Smooth muscle cell (in vitro differentiated cells): ENCODE results near the gene C7orf57. TPM values are rescaled to one million over a fixed set of nuclear protein-coding genes. Genes with fewer than 3 reads are reported as not detected.
A peak's percentile ranks its signal among the peaks of the same experiment; 100 is the strongest.

Experiments
- DNase-seq: peaks from one replicate; lab custom pipeline; 2025; ENCODE audit not compliant: unreplicated experiment; lab: John Stamatoyannopoulos, UW
- H2AFZ ChIP-seq: fragments of 200-600 bp; sonication (generic); 2 replicates; pipeline ENCODE4 v1.6.0; 2016; ENCODE audit warnings: antibody characterized with exemption, low read depth, mild to moderate bottlenecking
- H3F3A ChIP-seq: fragments of 200-600 bp; sonication (generic); 2 replicates; pipeline ENCODE4 v1.6.0; 2017; ENCODE audit warnings: antibody characterized with exemption, low read depth
- H3K27ac ChIP-seq: fragments of 200-600 bp; sonication (generic); 2 replicates; pipeline ENCODE4 v1.5.1; 2016; ENCODE audit warnings: low read depth, mild to moderate bottlenecking
- H3K27me3 ChIP-seq: fragments of 200-600 bp; sonication (generic); 2 replicates; pipeline ENCODE4 v1.6.1; 2016; ENCODE audit warnings: low read depth, mild to moderate bottlenecking
- H3K36me3 ChIP-seq: fragments of 200-600 bp; sonication (generic); 2 replicates; pipeline ENCODE4 v1.5.1; 2016; ENCODE audit warnings: low read depth
- H3K4me1 ChIP-seq: fragments of 200-600 bp; sonication (generic); 2 replicates; pipeline ENCODE4 v1.5.1; 2016; ENCODE audit warnings: low read depth
- H3K4me2 ChIP-seq: fragments of 200-600 bp; sonication (generic); 2 replicates; pipeline ENCODE4 v1.6.0; 2016; ENCODE audit warnings: mild to moderate bottlenecking
- H3K4me3 ChIP-seq: fragments of 200-600 bp; sonication (generic); 2 replicates; pipeline ENCODE4 v1.5.1; 2016; ENCODE audit warnings: mild to moderate bottlenecking
- H3K79me2 ChIP-seq: fragments of 200-600 bp; sonication (generic); 2 replicates; pipeline ENCODE4 v1.6.0; 2016; ENCODE audit warnings: low read depth, mild to moderate bottlenecking
- H3K9ac ChIP-seq: fragments of 200-600 bp; sonication (generic); 2 replicates; pipeline ENCODE4 v1.6.0; 2016; ENCODE audit warnings: low read depth
- H3K9me3 ChIP-seq: fragments of 200-600 bp; sonication (generic); replicated peaks from 2 replicates; pipeline ENCODE4 v1.5.1; 2016; ENCODE audit warnings: low read depth
- H4K20me1 ChIP-seq: fragments of 200-600 bp; sonication (generic); 2 replicates; pipeline ENCODE4 v1.6.0; 2016; ENCODE audit warnings: low read depth
- WGBS: methylation state at CpG from one replicate; pipeline ENCODE4 v1.1.7; 2016; ENCODE audit warnings: low lambda C conversion rate; 5-methylcytosine and 5-hydroxymethylcytosine counted together
- polyA plus RNA-seq: library from polyadenylated mRNA; unstranded; fragments of >200 nt; fragmentation: Nextera tagmentation; extraction: Ambion mirVana; gene quantifications from 2 replicates; pipeline ENCODE4 v1.2.1, GENCODE V29; 2016
- total RNA-seq: library from RNA; depleted of rRNA; stranded (reverse); fragments of >200 nt; gene quantifications from 2 replicates; pipeline ENCODE4 v1.2.3, GENCODE V29; 2014
- TF ChIP-seq, protein P1 (sequence below): fragments of 200-600 bp; sonication (generic); IDR thresholded peaks from 2 replicates; pipeline ENCODE4 v1.5.1; 2017; ENCODE audit warnings: borderline replicate concordance, mild to moderate bottlenecking, antibody characterized with exemption; ENCODE audit not compliant: insufficient read depth, poor library complexity, severe bottlenecking

The C7orf57 gene
- total and polyA plus RNA-seq, 2 experiments from 2014 or later: not detected

DNA sequence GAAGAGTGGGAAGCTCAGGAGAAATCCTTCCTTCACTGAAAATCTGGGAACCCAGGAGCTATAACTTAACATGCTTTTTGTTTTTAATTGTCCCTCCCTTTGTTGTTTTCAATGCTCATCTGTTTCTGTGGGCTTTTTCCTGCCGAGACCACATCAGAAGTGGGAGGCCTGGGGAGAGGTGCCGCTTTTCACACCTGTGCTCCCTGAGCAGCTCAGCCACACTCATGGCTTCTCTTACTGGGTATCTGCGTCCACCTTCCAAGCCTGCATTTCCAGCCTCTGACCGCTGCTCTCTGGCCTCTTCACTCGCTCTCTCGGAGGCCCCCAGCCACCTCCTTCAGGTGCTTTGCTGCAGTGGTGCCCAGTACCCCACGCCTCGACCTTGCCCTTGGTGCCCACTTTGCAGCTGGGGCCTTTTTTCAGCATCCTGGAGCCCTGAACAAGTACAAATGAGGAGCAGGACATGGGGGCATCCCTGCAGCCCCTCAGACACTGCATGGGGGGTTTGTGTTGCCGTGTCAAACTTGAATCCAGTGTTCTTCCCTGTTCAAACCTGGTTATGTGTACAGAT, 9.9 kb downstream of the C7orf57 start:
- Histone ChIP-seq H4K20me1 (no peaks in the 10 kb centered on the region), H3K4me1 (no peaks in the 10 kb centered on the region), H3K9ac (no peak overlapping the region), H3K27ac (no peak overlapping the region), H3K79me2 (no peaks in the 10 kb centered on the region), H3K36me3 (no peaks in the 10 kb centered on the region), H3K27me3 (no peaks in the 10 kb centered on the region), H3K9me3 (no peaks in the 10 kb centered on the region), H3K4me3 (no peak overlapping the region), H3K4me2 (no peak overlapping the region), H2AFZ (no peak overlapping the region), H3F3A (no peaks in the 10 kb centered on the region)
- no peak for DNase-seq
- TF ChIP-seq, protein P1, sequence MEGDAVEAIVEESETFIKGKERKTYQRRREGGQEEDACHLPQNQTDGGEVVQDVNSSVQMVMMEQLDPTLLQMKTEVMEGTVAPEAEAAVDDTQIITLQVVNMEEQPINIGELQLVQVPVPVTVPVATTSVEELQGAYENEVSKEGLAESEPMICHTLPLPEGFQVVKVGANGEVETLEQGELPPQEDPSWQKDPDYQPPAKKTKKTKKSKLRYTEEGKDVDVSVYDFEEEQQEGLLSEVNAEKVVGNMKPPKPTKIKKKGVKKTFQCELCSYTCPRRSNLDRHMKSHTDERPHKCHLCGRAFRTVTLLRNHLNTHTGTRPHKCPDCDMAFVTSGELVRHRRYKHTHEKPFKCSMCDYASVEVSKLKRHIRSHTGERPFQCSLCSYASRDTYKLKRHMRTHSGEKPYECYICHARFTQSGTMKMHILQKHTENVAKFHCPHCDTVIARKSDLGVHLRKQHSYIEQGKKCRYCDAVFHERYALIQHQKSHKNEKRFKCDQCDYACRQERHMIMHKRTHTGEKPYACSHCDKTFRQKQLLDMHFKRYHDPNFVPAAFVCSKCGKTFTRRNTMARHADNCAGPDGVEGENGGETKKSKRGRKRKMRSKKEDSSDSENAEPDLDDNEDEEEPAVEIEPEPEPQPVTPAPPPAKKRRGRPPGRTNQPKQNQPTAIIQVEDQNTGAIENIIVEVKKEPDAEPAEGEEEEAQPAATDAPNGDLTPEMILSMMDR: no peak
- 83% methylated on average over 9 of the region's 9 CpGs for WGBS

DNA sequence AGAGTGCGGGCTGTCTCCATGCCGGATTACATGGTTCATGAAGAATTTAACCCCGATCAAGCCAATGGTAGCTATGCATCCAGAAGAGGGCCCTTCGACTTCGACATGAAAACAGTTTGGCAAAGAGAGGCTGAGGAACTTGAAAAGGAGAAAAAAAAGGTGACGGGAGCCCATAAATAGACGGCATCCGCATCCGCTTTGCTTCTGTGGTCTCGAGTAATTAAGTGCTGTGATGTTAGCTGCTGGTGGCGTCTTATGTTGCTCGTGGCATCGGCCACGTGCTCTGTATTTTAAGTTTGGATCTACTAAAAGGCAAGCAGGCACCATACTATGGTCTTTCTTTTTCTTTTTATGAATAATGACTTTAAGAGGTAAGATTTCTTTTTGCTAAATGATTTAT, 11.1 kb downstream of the C7orf57 start:
- H3K4me2 ChIP-seq: no peak overlapping the region
- TF ChIP-seq, protein P1: no peak
- no peaks in the 10 kb centered on the region for H3K36me3 ChIP-seq
- peak overlapping the region; percentile 58 for H2AFZ ChIP-seq
- no peaks in the 10 kb centered on the region for H3K4me1 ChIP-seq
- H3K4me3 ChIP-seq: no peak overlapping the region
- no peaks in the 10 kb centered on the region for H3K9me3 ChIP-seq
- H3K9ac ChIP-seq: no peak overlapping the region
- no peaks in the 10 kb centered on the region for H4K20me1 ChIP-seq
- no peaks in the 10 kb centered on the region for H3F3A ChIP-seq
- no peaks in the 10 kb centered on the region for H3K79me2 ChIP-seq
- no peaks in the 10 kb centered on the region for H3K27me3 ChIP-seq
- 80% methylated on average over 14 of the region's 14 CpGs for WGBS
- H3K27ac ChIP-seq: no peak overlapping the region
- DNase-seq: no peak

DNA sequence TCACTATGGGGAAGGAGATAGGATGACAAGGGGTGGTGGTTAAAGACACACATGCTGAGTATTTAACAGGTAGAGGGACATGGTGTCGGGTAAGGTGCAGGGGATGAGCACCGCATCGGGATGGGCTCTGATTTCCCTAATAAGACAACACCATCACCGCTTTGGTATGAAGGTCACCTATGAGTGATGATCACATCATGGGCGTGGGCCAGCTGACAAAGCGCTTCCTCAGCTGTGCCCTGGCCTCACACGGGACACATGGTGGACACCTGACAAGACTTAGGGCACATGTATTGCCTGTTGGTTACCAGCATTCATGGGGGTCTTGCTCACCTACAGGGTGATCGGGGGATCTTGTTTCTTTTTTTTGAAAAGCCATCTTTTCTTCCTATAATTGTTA, 12.8 kb downstream of the C7orf57 start:
- TF ChIP-seq, protein P1: no peak
- Histone ChIP-seq H2AFZ (no peak overlapping the region), H3K9me3 (no peaks in the 10 kb centered on the region), H3F3A (no peaks in the 10 kb centered on the region), H4K20me1 (no peaks in the 10 kb centered on the region), H3K4me1 (no peaks in the 10 kb centered on the region), H3K79me2 (no peaks in the 10 kb centered on the region), H3K9ac (no peak overlapping the region), H3K4me3 (no peak overlapping the region), H3K27me3 (no peaks in the 10 kb centered on the region), H3K4me2 (no peak overlapping the region), H3K27ac (no peak overlapping the region), H3K36me3 (no peaks in the 10 kb centered on the region)
- no peak for DNase-seq
- WGBS: 96% methylated on average over 8 of the region's 8 CpGs

DNA sequence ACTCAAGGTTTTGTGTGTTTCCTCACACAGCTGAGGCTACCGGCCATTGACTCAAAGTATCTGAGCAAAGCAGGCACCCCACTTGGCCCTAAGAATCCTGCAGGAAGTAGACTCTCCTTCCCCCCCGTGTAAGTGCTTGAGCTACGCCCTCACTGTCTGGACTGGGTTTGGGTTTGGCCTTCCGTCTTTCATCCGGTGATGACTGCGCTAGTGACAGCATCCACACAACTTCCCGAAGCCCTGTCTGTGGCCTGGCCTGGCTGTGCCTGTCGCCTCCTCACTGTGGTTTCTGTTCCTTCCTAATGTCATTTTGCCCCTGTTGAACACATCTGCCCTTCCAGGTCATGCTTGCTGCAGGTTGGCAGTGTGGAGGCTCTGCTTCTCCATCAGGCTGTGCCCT, 14.5 kb downstream of the C7orf57 start:
- WGBS: 45% methylated on average over 8 of the region's 8 CpGs
- H3K9me3 ChIP-seq: no peaks in the 10 kb centered on the region
- no peaks in the 10 kb centered on the region for H3K79me2 ChIP-seq
- no peak overlapping the region for H3K9ac ChIP-seq
- no peaks in the 10 kb centered on the region for H4K20me1 ChIP-seq
- H3F3A ChIP-seq: no peaks in the 10 kb centered on the region
- no peak overlapping the region for H3K27ac ChIP-seq
- H3K4me1 ChIP-seq: no peaks in the 10 kb centered on the region
- no peak for DNase-seq
- peak overlapping the region; percentile 43 for H2AFZ ChIP-seq
- no peak overlapping the region for H3K4me2 ChIP-seq
- TF ChIP-seq, protein P1: no peak
- H3K36me3 ChIP-seq: no peaks in the 10 kb centered on the region
- no peaks in the 10 kb centered on the region for H3K27me3 ChIP-seq
- no peak overlapping the region for H3K4me3 ChIP-seq
